ENCODE measurements around the gene C1QL4. TPM values are rescaled to one million over a fixed set of nuclear protein-coding genes. Genes with fewer than 3 reads are reported as not detected.

C1QL4 gene
- total and polyA plus RNA-seq, 9 of the 15 experiments (the other 6 are each of a cell fraction or from before 2014, with no cell fraction given) = 0.08 to 2.1 (median 0.31) TPM

DNA sequence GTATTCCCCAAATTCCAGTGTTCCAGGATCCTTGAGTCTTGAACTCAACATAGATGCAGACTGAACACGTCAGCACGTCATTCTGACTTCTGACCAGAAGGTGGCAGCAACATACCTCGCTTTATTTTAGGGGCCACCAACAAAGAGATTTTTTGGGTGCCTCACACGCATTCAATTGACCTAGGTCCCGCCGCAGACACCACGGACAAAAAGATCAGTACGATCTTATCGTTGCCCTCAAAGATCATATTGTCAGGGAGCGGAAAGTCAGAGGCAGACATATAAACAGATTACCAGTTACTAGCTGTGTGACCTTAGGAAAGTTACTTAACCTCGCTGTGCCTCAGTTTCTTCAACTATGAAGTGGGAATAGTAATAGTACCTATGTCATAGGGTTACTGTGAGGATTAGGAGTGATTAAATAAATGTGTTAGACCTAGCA, 48.6 kb downstream of the C1QL4 start (continued):
- TF ChIP-seq THRA (IDR thresholded peaks at IDR 0.05) = no peak
- TF ChIP-seq, protein P1, sequence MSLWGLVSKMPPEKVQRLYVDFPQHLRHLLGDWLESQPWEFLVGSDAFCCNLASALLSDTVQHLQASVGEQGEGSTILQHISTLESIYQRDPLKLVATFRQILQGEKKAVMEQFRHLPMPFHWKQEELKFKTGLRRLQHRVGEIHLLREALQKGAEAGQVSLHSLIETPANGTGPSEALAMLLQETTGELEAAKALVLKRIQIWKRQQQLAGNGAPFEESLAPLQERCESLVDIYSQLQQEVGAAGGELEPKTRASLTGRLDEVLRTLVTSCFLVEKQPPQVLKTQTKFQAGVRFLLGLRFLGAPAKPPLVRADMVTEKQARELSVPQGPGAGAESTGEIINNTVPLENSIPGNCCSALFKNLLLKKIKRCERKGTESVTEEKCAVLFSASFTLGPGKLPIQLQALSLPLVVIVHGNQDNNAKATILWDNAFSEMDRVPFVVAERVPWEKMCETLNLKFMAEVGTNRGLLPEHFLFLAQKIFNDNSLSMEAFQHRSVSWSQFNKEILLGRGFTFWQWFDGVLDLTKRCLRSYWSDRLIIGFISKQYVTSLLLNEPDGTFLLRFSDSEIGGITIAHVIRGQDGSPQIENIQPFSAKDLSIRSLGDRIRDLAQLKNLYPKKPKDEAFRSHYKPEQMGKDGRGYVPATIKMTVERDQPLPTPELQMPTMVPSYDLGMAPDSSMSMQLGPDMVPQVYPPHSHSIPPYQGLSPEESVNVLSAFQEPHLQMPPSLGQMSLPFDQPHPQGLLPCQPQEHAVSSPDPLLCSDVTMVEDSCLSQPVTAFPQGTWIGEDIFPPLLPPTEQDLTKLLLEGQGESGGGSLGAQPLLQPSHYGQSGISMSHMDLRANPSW (CRISPR knock-in tag; IDR thresholded peaks at IDR 0.05) = no peak
- no peak for TF ChIP-seq POU5F1 (IDR thresholded peaks at IDR 0.05; ENCODE audit: borderline replicate concordance, low read depth, low read length, partially characterized antibody)
- no peak for TF ChIP-seq YBX1 (IDR thresholded peaks at IDR 0.05)
- no peak for TF ChIP-seq ZBTB43 (CRISPR knock-in tag; IDR thresholded peaks at IDR 0.05)
- TF ChIP-seq NR1H2 (CRISPR knock-in tag; IDR thresholded peaks at IDR 0.05) = no peak
- peak; percentile 32; the same call in 1 of the 2 replicates for TF ChIP-seq ARID2 (IDR thresholded peaks at IDR 0.05)
- TF ChIP-seq, protein P2, sequence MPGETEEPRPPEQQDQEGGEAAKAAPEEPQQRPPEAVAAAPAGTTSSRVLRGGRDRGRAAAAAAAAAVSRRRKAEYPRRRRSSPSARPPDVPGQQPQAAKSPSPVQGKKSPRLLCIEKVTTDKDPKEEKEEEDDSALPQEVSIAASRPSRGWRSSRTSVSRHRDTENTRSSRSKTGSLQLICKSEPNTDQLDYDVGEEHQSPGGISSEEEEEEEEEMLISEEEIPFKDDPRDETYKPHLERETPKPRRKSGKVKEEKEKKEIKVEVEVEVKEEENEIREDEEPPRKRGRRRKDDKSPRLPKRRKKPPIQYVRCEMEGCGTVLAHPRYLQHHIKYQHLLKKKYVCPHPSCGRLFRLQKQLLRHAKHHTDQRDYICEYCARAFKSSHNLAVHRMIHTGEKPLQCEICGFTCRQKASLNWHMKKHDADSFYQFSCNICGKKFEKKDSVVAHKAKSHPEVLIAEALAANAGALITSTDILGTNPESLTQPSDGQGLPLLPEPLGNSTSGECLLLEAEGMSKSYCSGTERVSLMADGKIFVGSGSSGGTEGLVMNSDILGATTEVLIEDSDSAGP (CRISPR knock-in tag; IDR thresholded peaks at IDR 0.05) = no peak
- no peak for TF ChIP-seq RBM34 (IDR thresholded peaks at IDR 0.05; ENCODE audit: borderline replicate concordance, insufficient read depth, low read length)
- TF ChIP-seq, protein P3, sequence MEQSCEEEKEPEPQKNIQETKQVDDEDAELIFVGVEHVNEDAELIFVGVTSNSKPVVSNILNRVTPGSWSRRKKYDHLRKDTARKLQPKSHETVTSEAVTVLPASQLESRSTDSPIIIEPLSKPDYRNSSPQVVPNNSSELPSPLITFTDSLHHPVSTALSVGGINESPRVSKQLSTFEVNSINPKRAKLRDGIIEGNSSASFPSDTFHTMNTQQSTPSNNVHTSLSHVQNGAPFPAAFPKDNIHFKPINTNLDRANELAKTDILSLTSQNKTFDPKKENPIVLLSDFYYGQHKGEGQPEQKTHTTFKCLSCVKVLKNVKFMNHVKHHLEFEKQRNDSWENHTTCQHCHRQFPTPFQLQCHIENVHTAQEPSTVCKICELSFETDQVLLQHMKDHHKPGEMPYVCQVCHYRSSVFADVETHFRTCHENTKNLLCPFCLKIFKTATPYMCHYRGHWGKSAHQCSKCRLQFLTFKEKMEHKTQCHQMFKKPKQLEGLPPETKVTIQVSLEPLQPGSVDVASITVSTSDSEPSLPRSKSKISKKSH (CRISPR knock-in tag; IDR thresholded peaks at IDR 0.05) = no peak
- TF ChIP-seq MTF1 (CRISPR knock-in tag; IDR thresholded peaks at IDR 0.05; ENCODE audit: borderline replicate concordance) = no peak
- no peak for TF ChIP-seq PHF21A (IDR thresholded peaks at IDR 0.05; ENCODE audit: borderline replicate concordance, low read depth)
- TF ChIP-seq RERE (CRISPR knock-in tag; IDR thresholded peaks at IDR 0.05; ENCODE audit: borderline replicate concordance) = no peak

Measured in K562 (cell line).